Transverse colon (tissue), 4 donors: ENCODE data around the gene ARFGAP2. TPM values are rescaled to one million over a fixed set of nuclear protein-coding genes. Genes with fewer than 3 reads are reported as not detected.
"Not testable (repeated sequence)": the region's sequence is repeated elsewhere in the genome, so short reads cannot be mapped to it uniquely, and the experiment has no call there.

Experiments used
- DNase-seq: peaks from one replicate; pipeline ENCODE4 v3.0.0-alpha.2; 2019
- H3K27ac ChIP-seq, 4 donors: fragments of 200-600 bp; sonication (generic); 2 replicates each; pipeline ENCODE4 v1.5.1; 2016 to 2018; ENCODE audit warnings: inconsistent platforms in 4 of 4
- H3K27me3 ChIP-seq: fragments of 200-600 bp; sonication (generic); 2 replicates; pipeline ENCODE4 v1.5.1; 2017; ENCODE audit warnings: inconsistent platforms
- H3K36me3 ChIP-seq, 4 donors: fragments of 200-600 bp; sonication (generic); 2 replicates each; pipeline ENCODE4 v1.5.1; 2017 to 2019; ENCODE audit warnings: inconsistent platforms in 4 of 4
- H3K4me1 ChIP-seq, 4 donors: fragments of 200-600 bp; sonication (generic); 2 replicates each; pipeline ENCODE4 v1.5.1; 2017 to 2020; ENCODE audit warnings: inconsistent platforms in 4 of 4
- H3K4me3 ChIP-seq, 4 donors: fragments of 200-600 bp; sonication (generic); 1 replicate in 1 of 4; 2 replicates in 3 of 4; pipeline versions ENCODE4 v1.5.1 to v1.6.1; 2017 to 2019; ENCODE audit warnings: inconsistent platforms in 4 of 4
- H3K9me3 ChIP-seq, 2 donors: fragments of 200-600 bp; sonication (generic); 2 replicates each; pipeline ENCODE4 v1.5.1; 2017 to 2019; ENCODE audit warnings: inconsistent platforms in 2 of 2
- CTCF ChIP-seq, 5 experiments: fragments of 200-600 bp in 3 of 5; fragments of 450-650 bp in 2 of 5; sonication (generic) in 3 of 5; IDR thresholded peaks; 1 replicate in 2 of 5; 2 replicates in 3 of 5; pipeline ENCODE4 v1.5.1; 2016 to 2017; ENCODE audit warnings: antibody characterized with exemption in 5 of 5, inconsistent platforms in 3 of 5, mild to moderate bottlenecking in 2 of 5, moderate library complexity in 1 of 5
- EP300 ChIP-seq: sonication (generic); formaldehyde crosslinking; IDR thresholded peaks from one replicate; pipeline ENCODE4 v1.6.1; 2017; ENCODE audit warnings: antibody characterized with exemption, low read depth
- POLR2A ChIP-seq: fragments of 450-650 bp; IDR thresholded peaks from one replicate; pipeline ENCODE4 v1.6.1; 2016; ENCODE audit warnings: antibody characterized with exemption, mild to moderate bottlenecking, moderate library complexity
- POLR2AphosphoS5 ChIP-seq, 3 donors: sonication (generic); formaldehyde crosslinking; IDR thresholded peaks; one replicate each; pipeline ENCODE4 v1.6.1; 2016; ENCODE audit warnings: antibody characterized with exemption in 3 of 3
- WGBS, 2 donors: methylation state at CpG; one replicate each; pipeline ENCODE4 v1.1.5; 2018; ENCODE audit warnings: low coverage in 1 of 2; 5-methylcytosine and 5-hydroxymethylcytosine counted together
- in situ Hi-C, 4 donors: fragments of 200-750 bp; cut with MboI; loops; one replicate each; pipeline versions ENCODE4 v1.15.0 to v1.15.1; 2017; ENCODE audit warnings: low sequenced_read_pairs in 3 of 4, low pct_ligation_motif_present in 1 of 4, low pct_unique_long_range_greater_than_20kb in 1 of 4
- intact Hi-C: fragments of 100-400 bp; cut with DNase I; formaldehyde crosslinking; loops from one replicate; pipeline ENCODE4 v1.15.1; 2023; ENCODE audit warnings: low total_unique reads
- total RNA-seq, 4 donors: library from RNA; depleted of rRNA; stranded (reverse); fragments of >200 nt; gene quantifications; one replicate each; pipeline ENCODE4 v1.1.0, GENCODE V29; 2016

The ARFGAP2 gene
- total RNA-seq, 4 donors from 2014 or later: 123 to 213 (median 132) TPM

DNA sequence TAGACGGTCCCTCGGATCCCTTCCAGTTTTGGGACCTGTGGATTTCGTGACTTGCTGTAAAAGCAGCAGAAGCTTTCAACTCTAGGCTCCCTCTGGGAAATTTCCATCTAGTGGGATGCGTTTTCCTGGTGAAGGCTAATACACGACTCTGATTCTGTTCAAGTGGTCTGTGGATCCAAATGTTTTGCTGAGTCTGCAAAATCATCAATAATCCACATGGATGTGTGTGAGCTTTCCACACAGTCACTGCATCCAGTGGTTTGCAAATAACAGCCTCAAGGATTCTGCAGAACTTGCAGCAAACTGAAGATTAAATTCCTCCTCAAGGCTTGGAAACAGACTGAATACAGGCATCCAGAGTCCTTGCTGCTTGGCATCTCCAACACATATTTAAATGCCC is 25.9 kb upstream of the ARFGAP2 start:
- no peak for DNase-seq
- in situ Hi-C loops (no loop called here), intact Hi-C loops (no loop called here)
- WGBS, 2 donors: 88% methylated on average over 5 of the region's 5 CpGs; no CpG with 5 or more reads in 1 of the 2 donors
- H3K27me3 ChIP-seq: no peaks in the 10 kb centered on the region
- TF ChIP-seq POLR2AphosphoS5 (IDR thresholded peaks at IDR 0.05): no peak
- TF ChIP-seq EP300: no peak
- no peak for TF ChIP-seq CTCF (IDR thresholded peaks at IDR 0.05)
- no peak for TF ChIP-seq POLR2A
- H3K4me1 ChIP-seq: peaks cover 0 to 5% (median 0%) of the 10 kb centered on the region in 4 donors
- no peaks in the 10 kb centered on the region for H3K36me3 ChIP-seq
- H3K9me3 ChIP-seq: no peaks in the 10 kb centered on the region
- H3K4me3 ChIP-seq: no peak overlapping the region
- H3K27ac ChIP-seq: no peak overlapping the region

GRCh38 chr11:47201015-47201414 is 24.3 kb upstream of the ARFGAP2 start:
- H3K27me3 ChIP-seq: no peaks in the 10 kb centered on the region
- TF ChIP-seq EP300: no peak
- TF ChIP-seq POLR2AphosphoS5 (IDR thresholded peaks at IDR 0.05): no peak
- TF ChIP-seq POLR2A: no peak
- no peak for TF ChIP-seq CTCF (IDR thresholded peaks at IDR 0.05)
- WGBS, 2 donors: 92 to 100% methylated on average over 1 to 4 of the region's 4 CpGs
- H3K4me1 ChIP-seq: peaks cover 0 to 5% (median 0%) of the 10 kb centered on the region in 4 donors
- no peaks in the 10 kb centered on the region for H3K9me3 ChIP-seq
- intact Hi-C loops (no loop called here), in situ Hi-C loops (no loop called here)
- H3K27ac ChIP-seq: no peak overlapping the region
- H3K36me3 ChIP-seq: no peaks in the 10 kb centered on the region
- no peak for DNase-seq
- no peak overlapping the region for H3K4me3 ChIP-seq

- H3K27ac ChIP-seq, H3K4me1 ChIP-seq, H3K9me3 ChIP-seq, H3K4me3 ChIP-seq, intact Hi-C loops, H3K36me3 ChIP-seq, H3K27me3 ChIP-seq, DNase-seq: not testable (repeated sequence)
- in situ Hi-C loops: loop anchor here in 1 of 4 donors (25.0 kb wide), 1 partner anchor 164 kb away; the partner anchor contains the start of gene MYBPC3
- 88% methylated on average over 9 of the region's 9 CpGs; no CpG with 5 or more reads in 1 of the 2 donors for WGBS, 2 donors
Observed at GRCh38 chr11:47198161-47198560, 21.5 kb upstream of the ARFGAP2 start.

DNA sequence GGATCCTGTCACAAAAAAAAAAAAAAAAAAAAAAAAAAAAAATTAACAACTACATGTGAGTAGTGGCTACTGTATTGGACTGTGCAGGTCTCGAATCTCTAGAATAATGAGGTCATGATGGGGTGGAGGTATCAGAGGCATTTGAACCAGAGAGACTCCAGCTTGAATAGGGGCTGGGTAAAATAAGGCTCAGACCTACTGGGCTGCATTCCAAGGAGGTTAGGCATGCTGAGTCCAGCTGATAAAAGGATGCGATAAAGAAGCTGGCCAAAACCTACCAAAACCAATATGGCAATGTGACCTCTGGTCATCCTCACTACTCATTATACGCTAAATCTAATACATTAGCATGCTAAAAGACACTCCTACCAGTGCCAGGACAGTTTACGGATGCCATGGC is 15.4 kb upstream of the ARFGAP2 start:
- in situ Hi-C loops: loop anchor here in 1 of 4 donors (25.0 kb wide), 1 partner anchor 170 kb away; the partner anchor contains the start of gene MYBPC3
- H3K36me3 ChIP-seq: no peaks in the 10 kb centered on the region
- TF ChIP-seq CTCF (IDR thresholded peaks at IDR 0.05): no peak
- no peak for TF ChIP-seq POLR2AphosphoS5 (IDR thresholded peaks at IDR 0.05)
- no peak for TF ChIP-seq POLR2A
- no peak for TF ChIP-seq EP300
- 87 to 89% methylated on average over 4 of the region's 4 CpGs for WGBS, 2 donors
- no peak overlapping the region for H3K27ac ChIP-seq
- H3K4me3 ChIP-seq: no peak overlapping the region
- H3K4me1 ChIP-seq: peaks cover 0 to 15% (median 7%) of the 10 kb centered on the region in 4 donors
- H3K9me3 ChIP-seq: no peaks in the 10 kb centered on the region
- intact Hi-C loops: no loop called here
- peaks cover 18% of the 10 kb centered on the region for H3K27me3 ChIP-seq
- no peak for DNase-seq

GRCh38 chr11:47191137-47191536 is 14.5 kb upstream of the ARFGAP2 start:
- H3K36me3 ChIP-seq, H3K9me3 ChIP-seq, H3K27ac ChIP-seq, DNase-seq, H3K4me3 ChIP-seq, intact Hi-C loops: not testable (repeated sequence)
- peaks cover 0 to 23% (median 13%) of the 10 kb centered on the region in 4 donors for H3K4me1 ChIP-seq
- in situ Hi-C loops: loop anchor here in 1 of 4 donors (25.0 kb wide), 1 partner anchor 171 kb away; the partner anchor contains the start of gene MYBPC3
- WGBS, 2 donors: 83 to 86% methylated on average over 1 to 10 of the region's 10 CpGs
- H3K27me3 ChIP-seq: peaks cover 27% of the 10 kb centered on the region
